ENCODE data around the gene EDN1.

The EDN1 gene

DNA sequence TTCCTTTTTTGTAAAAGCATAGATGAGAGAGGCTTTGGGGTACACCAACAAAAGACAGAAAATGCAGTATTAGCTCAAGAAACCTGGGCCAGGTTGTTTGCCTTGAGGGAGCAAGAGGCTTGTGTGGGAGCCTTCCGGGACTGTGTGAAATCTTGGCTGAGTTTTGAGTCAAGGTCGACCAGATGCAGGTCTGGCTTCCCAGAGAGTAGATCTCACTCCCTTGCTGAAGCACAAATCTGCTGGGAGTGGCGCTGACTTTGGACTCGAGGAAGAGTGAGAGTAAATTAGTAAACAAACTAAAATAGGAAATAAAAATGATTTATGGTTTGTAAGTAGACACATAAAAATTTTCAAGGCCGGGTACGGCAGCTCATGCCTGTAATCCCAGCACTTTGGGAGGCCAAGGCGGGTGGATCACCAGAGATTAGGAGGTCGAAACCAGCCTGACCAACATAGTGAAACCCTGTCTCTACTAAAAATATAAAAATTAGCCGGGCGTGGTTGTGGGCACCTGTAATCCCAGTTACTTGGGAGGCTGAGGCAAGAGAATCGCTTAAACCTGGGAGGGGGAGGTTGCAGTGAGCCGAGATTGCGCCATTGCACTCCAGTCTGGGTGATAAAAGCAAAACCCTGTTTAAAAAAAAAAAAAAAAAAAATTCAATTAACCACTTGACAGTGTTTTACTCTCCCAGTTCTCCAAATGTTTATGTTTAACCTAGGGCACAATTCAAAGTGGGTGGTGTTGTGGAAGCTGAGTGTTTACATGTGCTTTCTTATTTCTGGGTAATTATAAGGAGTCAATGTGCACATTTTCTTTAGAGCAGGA is 27.7 kb upstream of the EDN1 start:
- TF ChIP-seq, protein P1, sequence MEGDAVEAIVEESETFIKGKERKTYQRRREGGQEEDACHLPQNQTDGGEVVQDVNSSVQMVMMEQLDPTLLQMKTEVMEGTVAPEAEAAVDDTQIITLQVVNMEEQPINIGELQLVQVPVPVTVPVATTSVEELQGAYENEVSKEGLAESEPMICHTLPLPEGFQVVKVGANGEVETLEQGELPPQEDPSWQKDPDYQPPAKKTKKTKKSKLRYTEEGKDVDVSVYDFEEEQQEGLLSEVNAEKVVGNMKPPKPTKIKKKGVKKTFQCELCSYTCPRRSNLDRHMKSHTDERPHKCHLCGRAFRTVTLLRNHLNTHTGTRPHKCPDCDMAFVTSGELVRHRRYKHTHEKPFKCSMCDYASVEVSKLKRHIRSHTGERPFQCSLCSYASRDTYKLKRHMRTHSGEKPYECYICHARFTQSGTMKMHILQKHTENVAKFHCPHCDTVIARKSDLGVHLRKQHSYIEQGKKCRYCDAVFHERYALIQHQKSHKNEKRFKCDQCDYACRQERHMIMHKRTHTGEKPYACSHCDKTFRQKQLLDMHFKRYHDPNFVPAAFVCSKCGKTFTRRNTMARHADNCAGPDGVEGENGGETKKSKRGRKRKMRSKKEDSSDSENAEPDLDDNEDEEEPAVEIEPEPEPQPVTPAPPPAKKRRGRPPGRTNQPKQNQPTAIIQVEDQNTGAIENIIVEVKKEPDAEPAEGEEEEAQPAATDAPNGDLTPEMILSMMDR (IDR thresholded peaks at IDR 0.05) = no peak

DNA sequence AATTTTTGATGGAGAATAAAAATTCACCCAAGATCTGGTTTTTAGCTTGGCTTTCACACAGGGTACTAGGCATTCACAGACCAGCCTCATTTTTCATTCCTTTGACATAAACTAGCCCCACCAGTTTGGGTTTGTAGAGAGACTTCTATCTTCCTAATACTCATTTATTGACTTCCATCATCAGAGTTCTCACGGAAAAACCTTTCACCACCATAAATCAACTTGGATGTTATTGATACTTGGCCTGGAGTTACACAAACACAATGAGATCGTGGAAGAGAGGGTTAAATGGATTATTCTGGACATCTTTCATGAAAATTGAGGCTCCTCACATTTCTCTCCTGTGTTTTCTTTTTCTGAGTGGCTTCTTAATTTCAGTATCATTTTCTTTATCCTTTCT is 26.8 kb upstream of the EDN1 start:
- TF ChIP-seq, protein P1 (IDR thresholded peaks at IDR 0.05) = no peak

DNA sequence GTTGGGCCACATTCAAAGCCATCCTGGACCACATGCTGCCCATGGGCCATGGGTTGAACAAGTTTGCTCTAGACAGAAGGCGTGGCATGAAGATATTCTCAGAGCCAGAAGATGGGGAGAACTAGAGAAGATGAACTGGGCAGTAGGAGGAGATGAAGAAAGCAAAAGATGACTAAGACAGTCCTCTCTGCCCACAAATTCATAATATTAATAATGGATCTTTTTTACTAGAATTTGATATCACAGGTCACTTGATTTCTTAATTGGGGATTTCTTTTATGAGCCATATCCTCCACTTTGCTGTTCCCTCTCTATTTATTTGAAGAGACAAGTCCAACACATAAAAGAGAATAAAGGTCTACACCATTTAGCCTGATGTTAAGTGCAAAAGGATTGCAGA is 25.5 kb upstream of the EDN1 start:
- TF ChIP-seq, protein P1 (IDR thresholded peaks at IDR 0.05) = no peak

DNA sequence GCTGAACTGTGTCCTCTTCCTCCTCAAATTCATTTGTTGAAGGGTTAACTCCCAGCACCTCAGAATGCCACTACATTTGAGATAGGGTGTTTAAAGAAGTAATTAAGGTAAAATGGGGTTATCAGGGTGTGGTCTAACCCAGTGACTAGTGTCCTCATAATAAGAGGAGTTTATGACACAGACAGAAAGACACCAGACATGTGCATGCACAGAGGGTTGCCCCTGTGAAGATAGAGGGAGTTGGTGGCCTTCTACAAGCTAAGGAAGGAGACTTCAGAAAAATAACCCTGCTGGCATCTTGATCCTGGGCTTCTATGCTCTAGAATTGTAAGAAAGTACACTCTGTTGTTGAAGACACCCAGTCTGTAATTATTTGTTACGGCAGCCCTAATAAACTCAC is 24.9 kb upstream of the EDN1 start:
- TF ChIP-seq, protein P1 (IDR thresholded peaks at IDR 0.05) = no peak

DNA sequence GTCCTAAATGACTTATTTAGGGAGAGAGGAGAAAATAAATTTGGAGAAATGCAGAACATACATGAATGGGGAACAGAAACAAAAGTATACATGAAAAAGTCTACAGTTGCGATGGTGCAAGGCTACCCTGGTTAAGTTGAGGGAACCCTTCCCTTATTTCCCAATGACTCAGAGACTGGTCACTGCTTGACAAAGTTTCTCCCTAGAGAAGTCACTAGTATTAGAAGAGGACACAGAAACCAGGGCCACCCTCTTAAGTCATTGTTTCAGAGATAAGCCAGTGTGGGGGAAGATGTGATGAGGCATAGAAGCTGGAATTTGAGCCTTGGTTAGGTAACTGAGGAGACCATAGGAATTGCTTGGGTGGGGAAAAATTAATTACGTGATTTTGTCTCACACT is 24.4 kb upstream of the EDN1 start:
- TF ChIP-seq, protein P1 (IDR thresholded peaks at IDR 0.05) = no peak

DNA sequence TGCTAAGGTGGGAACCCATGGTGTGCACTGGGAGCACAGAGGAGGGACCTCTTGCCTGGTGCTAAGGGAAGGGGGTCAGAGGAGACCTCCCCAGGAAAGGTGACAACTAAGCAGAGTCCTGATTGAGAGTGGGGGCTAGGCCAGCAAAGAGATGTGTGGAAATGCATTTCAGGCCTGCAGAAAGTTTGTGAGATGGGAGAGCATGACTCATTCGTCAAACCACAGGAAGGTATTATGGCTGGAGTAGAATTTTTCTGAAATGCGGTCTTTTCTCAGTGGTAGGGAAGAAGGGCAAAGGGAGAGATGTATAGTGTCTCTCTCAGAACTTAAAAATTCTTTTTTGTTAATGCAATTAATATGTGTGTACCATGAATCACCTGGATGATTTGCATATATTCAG is 23.6 kb upstream of the EDN1 start:
- TF ChIP-seq, protein P1 (IDR thresholded peaks at IDR 0.05) = no peak

DNA sequence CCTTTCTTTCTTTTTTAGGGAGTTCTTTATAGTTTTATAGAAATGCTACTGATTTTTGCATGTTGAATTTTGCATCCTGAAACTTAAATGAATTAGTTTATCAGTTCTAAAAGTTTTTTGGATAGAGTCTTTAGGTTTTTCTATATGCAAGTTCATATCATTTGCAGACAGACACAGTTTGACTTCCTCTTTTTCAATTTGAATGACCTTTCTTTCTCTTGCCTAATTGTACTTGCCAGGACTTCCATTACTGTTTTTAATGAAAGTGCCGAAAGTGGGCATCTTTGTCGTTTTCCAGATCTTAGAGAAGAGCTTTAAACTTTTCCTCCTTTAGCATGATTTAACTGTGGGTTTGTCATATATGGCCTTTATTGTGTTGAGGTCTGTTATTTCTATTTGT is 21.1 kb upstream of the EDN1 start:
- TF ChIP-seq, protein P1 (IDR thresholded peaks at IDR 0.05) = no peak
